HepG2 (cell line): ENCODE measurements around the gene GASK1A.

Source experiments
- CC2D1A ChIP-seq: sonication (generic); formaldehyde crosslinking; IDR thresholded peaks from 2 replicates; pipeline ENCODE4 v1.8.1; 2023; ENCODE audit warnings: mild to moderate bottlenecking, missing genetic modification reagents
- JUND ChIP-seq: sonication (generic); formaldehyde crosslinking; IDR thresholded peaks from 2 replicates; pipeline ENCODE4 v1.8.0; 2022; ENCODE audit warnings: mild to moderate bottlenecking, missing genetic modification reagents
- RAD21 ChIP-seq: fragments of 450-650 bp; formaldehyde crosslinking; IDR thresholded peaks from 2 replicates; pipeline ENCODE4 v1.5.0; 2020; ENCODE audit warnings: mild to moderate bottlenecking
- ZBTB7A ChIP-seq: sonication (generic); formaldehyde crosslinking; IDR thresholded peaks from 2 replicates; pipeline ENCODE4 v1.8.0; 2022; ENCODE audit warnings: mild to moderate bottlenecking, missing genetic modification reagents
- ZSCAN9 ChIP-seq: IDR thresholded peaks from 2 replicates; pipeline ENCODE4 v1.6.1; 2016; ENCODE audit warnings: borderline replicate concordance
- TF ChIP-seq, protein P1 (sequence below): sonication (generic); formaldehyde crosslinking; IDR thresholded peaks from 2 replicates; pipeline ENCODE4 v1.4.0; 2020; ENCODE audit warnings: mild to moderate bottlenecking, missing genetic modification reagents

DNA sequence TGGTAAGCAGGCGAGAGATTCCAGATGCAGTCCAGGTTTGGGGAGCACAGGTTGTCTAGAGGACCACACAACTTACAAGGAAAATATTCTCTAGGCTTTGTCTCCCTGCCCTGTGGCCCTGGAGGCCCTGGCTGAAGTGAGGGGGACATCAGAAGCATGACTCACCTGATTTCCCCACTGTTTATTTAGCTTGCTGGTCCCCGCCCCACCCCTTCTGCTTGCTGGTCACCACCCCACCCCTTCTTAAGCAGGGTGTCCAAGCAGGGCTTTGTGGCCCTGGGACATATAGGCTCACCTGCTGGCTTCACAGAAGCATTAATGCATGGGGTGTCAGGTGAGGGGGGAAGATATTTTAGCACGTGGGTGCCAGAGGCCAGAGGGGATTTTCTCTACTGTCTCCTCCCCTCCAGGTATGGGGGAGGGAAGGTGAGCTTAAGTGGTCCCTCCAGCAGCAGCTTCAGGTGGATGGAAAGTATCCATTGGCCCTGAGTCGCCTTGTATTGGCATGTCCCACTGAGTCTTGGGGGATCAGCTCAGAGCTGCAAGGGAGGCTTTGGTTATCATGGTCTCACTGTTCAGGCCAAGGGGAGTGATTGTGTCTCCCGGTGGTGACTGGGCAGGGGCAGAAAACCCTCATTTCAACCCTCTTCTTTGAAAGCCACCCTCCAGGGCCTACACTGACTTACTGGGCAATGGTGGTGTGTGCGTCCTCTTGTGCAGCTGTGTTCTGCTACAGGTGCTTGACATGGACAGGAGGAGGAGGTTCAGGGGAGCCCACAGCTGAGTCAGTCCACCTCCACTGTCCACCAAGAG, 49.8 kb downstream of the GASK1A start:
- TF ChIP-seq CC2D1A (CRISPR knock-in tag) (no peak), RAD21 (CRISPR knock-in tag) (no peak), ZSCAN9 (CRISPR knock-in tag) (no peak), JUND (CRISPR knock-in tag) (no peak), ZBTB7A (no peak)
- TF ChIP-seq, protein P1, sequence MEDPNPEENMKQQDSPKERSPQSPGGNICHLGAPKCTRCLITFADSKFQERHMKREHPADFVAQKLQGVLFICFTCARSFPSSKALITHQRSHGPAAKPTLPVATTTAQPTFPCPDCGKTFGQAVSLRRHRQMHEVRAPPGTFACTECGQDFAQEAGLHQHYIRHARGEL (CRISPR knock-in tag): no peak
